Stimulated activated CD8-positive, alpha-beta memory T cell treated with anti-CD3 and anti-CD28 coated beads, Interleukin-12 subunit alpha, Interleukin-12 subunit beta, amount 100 ng/mL, for 1 hour (primary cell): ENCODE results near the gene RPL14.
"Not testable (repeated sequence)": the region's sequence is repeated elsewhere in the genome, so short reads cannot be mapped to it uniquely, and the experiment has no call there.

ENCODE experiments used
- DNase-seq: peaks from one replicate; pipeline ENCODE4 v3.0.0-alpha.2; 2020; ENCODE audit warnings: low read depth

Gene RPL14

DNA sequence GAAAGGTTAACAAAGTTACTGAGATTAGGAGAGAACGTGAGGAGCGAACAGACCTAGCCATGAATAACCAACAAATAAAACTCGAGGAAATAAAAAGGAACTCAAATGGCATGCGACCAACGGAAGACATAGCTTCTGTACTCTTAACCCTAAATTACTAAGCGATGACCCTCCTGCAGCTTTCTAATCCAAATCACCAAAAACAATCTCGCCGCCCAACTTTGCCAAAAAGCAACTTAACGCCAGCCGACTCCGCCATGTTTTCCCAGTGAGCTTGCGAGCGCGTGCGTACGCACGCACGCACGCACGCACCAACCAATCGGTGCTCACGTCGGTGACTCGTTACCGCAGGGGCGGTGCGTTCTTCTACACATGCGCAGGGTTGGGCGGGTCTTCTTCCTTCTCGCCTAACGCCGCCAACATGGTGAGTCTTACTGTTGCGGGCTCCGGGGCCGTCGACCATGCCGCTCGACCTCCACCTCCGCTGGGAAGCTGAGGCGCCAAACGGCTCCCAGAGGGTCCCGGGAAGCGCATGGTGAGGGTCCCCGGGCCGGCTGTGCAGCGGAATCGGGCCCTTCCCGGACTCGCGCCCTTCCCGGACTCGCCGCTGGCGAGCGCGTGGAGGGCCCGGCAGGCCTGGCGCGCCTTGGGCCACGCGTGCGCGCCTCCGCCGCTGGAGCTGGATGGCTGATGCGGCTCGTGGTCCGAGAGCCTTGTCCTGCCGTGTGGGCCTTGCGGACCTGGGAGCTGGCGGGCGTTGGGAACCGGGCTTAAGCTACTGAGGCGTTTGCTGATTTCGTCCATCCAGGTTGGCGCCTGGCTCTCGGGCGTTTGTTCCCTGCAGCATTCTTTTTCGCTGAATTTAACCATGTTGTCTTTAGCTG lies at the start of gene RPL14:
Gene RPL14 (plus strand): TSS at position 400 of the 884 bp plus-strand sequence. CDS start 133 bp downstream, at position 533.
- peak; percentile 95 for DNase-seq

DNA sequence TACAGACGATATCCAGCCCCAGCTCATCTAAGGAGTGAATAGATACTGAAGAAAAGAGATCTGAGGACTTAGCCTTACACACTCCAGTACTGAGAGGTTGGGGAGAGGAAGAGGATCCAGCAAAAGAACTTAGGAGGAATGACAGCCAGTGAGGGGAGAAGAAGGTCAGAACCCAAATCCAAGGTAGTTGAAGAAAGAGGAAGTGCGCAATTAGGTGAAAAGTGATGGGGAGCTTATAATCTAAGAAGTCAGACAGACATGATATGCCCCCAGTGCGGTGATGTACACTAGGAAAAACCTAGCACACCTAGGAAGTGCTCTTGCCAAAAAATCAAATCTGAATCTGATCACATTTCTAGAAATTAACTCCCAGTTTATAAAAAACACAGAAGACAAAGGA lies 49.5 kb upstream of the RPL14 start:
- no peak for DNase-seq

DNA sequence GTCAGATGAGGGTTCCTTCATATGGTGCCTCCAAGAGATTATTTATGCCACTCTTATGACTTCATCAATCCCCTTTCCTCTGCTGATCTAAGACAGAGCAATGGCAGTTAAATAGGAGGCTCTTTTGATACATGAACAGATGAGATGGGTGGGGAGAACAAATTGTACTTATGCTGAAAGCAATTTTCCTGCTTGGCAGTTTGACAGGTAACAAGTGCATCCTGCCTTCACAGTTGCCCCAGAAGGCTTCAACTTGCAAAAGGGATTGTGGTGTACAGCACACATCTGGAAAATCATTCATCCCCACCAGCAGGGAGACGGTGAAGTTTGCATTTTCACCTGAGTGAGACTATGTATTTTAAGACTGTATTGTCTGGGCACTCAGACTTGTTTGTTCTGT lies 42.9 kb upstream of the RPL14 start:
- no peak for DNase-seq

DNA sequence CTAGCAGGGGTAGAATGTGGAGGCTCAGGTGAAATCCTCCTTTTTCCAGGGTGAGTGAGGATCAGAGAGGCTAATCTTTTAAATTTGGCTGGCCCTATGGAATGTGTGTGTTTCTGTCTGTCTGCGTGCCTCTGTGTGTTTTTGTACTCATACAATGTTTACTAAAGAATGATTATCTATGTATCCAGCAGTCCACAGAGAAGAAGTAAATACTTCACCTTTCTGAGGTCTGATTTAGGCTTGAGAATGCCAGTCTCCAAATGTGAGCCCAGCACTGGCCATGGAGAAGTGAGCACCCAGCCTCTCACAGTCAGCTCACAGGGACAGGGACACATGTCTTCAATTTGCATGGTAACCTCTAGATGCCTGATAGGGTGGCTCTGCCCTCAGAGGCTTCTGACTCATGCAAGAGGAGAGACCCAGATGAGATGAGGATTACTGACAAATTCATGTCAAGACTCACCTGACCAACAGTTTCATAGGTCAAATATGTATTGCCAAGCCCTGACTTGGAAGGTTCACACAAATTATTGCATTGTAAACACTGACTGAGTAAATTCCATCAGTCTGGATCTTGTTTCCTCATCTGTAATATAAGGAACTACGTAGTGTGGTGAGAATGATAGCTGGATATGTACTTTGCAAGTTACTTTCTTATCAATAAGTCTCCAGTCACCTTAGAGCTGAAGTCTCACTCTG lies 39.1 kb upstream of the RPL14 start:
- DNase-seq, result no peak

DNA sequence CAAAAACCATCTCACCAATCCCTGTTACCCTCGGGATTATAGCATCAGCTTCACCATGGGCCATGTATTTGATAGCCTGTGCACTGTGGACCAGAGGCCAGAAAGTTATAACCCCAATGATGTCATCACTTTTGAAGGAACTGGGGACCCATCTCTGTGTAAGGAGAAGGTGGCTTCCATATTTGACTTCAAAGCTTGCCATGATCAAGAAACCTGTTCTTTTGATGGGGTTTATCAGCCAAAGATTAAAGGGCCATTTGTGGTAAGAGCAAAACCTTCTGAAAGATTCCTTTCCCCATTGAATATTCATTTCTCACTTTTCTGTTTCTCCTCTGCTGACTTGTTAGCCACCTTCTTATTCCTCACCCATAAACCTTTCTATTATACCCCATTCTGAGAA lies 34.3 kb upstream of the RPL14 start:
- no peak for DNase-seq

DNA sequence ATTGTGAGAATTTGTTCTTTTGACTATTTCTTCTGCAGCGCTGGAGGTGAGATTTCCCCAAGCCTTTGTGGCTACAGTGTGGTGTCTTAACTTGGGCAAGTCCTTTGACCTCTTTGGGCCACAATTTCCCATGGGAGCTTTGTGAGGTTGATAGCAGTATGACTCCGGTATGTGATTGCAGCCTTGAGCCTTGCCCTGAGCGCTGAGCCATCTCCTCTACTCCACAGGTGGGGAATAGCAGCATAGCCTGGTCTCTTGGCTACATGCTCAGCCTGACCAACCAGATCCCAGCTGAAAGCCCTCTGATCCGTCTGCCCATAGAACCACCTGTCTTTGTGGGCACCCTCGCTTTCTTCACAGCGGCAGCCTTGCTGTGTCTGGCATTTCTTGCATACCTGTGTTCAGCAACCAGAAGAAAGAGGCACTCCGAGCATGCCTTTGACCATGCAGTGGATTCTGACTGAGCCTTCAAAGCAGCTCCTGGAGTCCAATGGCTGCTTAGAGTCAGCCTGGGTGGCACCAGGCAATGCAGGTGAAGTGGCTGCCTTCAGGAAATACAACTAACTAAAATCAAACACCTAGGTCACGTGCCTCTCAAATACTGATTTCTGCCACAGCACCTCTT lies 30.0 kb upstream of the RPL14 start:
- no peak for DNase-seq

DNA sequence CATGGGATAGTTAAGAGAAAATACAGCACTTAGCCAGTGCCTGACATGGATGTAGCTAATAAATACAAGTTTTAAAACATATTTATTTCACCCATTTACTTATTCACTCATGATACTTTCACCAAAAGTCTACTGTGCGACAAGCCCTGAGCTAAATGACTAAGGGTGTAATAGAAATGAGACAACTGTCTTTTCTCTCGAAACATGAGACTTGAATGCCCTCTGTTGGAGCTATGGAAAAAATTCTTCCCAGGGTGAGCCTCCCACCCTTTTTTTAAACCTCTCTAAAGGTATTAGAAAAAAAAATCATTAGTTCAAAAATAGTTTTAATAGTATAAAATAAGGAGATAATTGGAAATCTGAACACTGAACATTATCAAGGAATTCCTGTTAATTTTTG lies 24.3 kb upstream of the RPL14 start:
- DNase-seq, result no peak

DNA sequence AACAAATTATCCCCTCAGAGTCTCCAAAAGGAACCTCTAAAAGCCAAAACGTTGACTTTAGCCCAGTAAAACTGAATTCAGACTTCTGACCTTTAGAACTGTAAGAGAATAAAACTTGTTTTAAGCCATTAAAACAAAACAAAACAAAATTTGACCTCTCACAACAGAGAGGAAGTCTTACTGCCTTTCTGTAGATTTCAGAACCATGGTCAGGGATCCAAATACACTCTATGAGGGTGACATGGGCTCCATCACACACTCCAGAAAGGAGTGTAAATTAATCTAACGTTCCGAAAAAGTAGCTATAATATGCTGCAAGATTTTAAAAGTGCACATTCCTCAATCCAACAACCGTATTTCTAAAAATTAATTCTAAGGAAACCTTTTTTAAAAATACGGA lies 19.2 kb upstream of the RPL14 start:
- DNase-seq, result no peak

DNA sequence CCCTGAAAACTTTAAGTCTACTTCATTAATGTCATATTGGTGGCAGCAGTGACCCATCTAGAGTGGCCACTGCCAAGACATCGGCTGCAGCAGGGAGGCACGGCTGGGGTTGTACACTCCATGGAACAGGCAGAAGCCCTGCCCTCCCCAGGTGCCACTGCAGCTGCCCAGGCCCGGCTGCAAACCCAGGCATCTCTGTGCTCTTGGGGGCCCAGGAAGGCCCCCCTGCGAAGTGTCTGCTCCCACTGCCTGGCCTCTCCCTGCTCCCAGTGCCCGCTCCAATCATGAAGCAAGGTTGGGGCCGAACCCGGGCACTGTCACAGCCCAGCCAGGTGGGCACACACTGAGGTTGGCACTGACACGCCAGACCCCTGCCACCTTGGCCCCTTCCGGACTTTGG lies 12.1 kb upstream of the RPL14 start:
- no peak for DNase-seq

DNA sequence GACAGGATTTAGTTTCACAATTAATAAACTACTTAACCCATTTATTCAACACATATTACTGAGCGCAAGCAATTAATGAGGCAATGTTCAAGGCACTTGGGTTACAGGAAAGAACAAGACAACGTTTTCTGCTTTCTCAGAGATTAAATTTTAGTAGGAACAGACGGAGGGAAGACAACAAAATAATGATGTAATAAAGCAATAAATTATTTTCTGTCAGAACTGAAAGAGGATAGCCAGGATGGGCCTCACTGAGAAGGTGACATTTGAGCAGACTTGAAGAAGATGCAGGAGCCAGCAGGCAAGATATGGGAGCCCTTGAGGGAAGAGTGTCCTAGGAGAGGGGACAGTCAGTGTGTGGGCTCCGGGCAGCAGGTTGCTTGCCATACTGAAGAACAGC lies 11.3 kb upstream of the RPL14 start:
- DNase-seq, result no peak

DNA sequence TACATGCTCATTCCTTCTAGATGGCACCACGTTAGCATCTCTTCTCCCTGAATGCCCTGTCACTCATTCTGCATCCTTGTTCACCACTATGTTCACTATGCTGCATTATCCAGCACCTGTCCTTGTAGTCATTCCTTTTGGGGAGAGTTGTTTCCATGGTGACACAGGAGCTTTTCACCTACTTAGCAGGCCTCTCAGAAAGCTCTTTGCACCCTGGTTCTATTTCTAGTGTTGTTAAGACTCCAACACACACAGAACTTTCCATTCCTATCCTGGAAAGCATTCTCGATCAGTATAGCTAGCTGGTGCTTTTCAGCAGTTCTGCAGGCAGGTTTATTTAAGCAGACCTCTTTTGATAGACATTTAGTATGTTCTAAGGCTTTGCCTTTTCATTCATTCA lies 6.7 kb upstream of the RPL14 start:
- no peak for DNase-seq

DNA sequence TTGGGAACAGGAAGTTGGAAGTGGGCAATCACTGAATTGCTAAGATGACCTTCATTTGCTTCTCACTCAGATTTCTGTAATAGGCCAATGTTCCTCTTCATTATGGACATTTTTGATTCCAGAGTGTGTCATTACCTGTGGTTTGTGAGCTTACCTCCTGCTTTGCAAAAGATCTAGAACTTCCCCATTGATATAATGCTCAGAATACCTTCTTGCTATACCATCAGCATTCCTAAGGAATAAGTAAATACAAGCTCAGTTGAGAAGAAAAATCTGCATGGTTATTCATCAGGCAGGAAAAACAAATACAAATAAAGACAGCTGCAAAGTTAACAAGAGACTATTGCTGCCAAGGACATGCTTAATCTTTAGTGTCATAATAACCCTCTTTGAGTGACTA lies 5.6 kb upstream of the RPL14 start:
- no peak for DNase-seq

DNA sequence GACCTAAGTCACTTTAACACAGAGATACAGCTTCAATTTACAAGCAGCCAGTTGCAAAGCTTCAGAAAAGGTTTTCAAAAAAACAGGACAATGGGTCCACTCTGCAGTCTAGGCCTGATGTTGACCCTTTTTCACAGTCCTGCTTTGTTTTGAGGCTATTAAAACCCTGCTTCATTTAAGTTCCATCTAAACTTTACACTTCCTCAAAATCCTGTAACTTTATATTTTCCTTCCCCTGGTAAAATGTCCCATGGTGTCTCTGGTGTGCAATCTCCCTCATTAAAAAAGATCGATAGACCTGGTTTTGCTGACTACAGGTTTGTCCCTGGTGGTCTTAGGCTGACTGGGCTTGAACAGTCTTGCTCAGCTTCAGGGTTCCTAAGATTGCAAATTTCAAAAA lies 5.1 kb upstream of the RPL14 start:
- no peak for DNase-seq

DNA sequence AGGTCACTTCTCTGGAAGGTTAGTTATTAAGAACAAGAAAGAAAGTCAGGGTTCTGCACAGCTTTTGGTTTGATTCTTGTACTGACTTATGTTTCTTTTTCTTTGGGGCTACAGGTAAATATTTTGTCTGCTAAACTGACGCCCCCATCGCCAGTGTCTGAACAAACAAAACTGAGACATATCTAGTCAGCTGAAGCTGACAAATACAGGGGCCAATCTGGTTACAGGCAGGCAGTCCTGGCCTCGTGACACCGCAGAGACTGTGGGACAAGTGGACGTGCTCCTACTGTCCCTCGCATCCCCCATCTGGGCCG lies 4.6 kb upstream of the RPL14 start:
- DNase-seq, result no peak

DNA sequence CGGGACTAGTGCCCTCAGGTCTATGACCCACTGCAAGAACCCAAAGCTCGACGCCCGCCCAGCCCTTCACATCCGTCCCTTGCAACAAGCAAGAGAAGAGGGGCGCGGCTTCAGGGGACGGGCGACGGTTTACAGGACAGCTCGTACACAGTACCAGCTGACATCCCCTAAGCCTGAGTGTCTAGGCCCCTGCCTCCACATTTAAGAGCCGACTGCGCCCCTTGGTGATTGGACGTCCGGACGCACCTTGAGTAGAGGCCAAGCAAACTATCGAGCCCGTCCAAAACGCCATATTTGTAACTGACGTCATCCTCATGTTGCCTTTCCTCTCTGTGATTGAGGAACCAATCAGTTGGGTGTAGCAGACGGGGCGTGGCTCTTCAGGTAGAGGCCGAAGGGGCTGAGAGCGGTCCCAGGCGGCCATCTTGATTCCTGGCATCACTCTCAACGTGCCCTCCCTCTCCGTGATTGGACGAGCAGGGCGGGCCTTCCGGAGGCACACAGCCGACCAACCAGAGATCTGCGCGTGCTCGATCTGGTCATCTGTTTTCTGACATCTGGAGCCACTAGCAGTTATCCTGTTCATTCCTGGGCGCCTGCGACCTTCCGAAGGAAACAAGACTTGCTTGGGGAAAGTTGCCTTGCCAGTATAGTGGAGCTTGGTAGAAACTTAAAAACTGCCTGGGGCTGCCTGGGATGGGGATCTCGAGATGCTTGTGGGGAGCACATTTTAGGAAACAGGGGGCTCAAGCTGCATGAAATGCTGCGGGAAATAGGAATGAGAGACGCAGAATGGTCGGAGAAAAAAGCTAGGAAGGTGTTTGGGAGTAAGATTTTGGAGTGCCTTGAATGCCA lies 4.0 kb upstream of the RPL14 start:
- peak; percentile 91 for DNase-seq

DNA sequence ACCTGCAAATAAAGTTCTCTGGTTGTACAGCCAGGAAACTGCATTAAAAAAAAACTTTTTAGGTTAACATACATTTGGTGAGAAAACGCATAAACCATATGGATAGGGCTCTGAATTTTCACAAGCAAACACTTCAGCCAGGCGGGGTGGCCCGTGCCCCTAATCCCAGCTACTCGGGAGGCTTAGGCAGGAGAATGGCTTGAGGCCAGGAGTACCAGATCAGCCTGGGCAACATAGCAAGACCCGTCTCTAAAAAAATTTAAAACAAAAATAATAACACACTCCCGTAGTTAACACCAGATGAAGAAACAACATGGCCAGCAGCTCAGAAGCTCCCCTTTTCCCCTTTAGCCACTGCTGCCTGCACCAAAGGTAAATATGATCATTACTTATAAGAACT lies 3.2 kb upstream of the RPL14 start:
- no peak for DNase-seq

DNA sequence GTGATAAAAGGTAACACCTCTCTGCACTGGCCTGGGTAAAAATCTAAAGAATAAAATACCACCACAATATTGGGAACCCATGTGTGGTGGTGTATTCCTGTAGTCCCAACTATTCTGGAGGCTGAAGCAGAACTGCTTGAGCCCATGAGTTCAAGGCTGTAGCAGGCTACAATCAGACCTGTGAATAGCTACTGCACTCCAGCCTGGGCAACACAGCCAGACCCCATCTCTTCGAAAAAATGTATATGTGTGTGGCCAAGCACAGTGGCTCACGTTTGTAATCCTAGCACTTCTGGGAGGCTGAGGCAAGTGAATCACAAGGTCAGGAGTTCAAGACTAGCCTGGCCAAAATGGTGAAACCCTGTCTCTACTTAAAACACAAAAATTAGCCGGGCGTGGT lies 1.8 kb upstream of the RPL14 start:
- DNase-seq, result no peak

DNA sequence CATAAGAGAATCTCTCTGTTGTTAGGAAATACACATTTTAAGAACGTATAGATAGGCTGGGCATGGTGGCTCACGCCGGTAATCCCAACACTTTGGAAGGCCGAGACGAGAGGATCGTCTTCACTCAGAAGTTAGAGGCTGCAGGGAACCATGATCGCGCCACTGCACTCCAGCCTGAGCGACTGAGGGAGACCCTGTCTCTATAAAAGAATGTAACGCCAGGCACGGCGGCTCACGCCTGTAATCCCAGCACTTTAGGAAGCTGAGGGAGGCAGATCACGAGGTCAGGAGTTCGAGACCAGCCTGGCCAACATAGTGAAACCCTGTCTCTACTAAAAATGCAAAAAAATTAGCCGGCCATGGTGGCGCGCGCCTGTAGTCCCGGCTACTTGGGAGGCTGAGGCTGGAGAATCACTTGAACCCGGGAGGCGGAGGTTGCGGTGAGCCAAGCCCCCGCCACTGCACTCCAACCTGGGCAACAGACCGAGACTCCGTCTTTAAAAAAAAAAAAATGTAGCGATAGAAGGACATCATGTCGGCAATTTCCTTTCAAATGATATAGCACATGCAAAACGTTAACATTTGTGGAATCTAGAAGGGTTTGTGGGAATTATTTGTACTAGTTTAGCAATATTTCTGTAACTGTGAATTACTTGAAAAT lies 730 bp upstream of the RPL14 start:
- no peak for DNase-seq

DNA sequence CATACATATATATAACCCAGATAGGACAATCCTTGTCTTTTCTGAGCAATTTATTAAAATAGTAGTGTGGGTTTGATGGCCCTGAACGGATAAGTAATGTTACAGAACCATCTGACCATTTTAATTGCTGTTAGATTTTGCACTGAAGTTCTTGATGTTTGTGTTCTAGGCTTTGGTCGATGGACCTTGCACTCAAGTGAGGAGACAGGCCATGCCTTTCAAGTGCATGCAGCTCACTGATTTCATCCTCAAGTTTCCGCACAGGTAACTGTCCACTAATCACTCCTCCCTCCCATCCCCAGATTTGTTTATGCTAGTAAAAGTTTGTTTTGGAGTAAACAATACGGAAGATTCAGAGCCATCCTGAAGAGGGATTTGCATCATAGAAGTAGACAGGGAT lies 1.3 kb downstream of the RPL14 start:
- DNase-seq, result no peak

DNA sequence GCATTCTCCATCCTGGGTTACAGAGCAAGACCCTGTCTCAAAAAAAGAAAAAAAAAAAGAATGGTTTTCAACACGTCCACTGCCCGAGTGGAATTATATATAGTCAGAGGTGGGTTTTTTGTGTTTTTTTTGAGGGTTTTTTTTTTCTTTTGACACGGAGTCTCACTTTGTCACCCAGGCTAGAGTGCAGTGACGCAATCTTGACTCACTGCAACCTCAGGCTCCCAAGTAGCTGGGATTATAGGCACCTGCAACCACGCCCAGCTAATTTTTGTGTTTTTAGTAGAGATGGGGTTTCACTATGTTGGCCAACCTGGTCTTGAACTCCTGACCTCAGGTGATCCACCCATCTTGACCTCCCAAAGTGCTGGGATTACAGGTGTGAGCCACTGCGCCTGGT lies 3.3 kb downstream of the RPL14 start:
- DNase-seq, result not testable (repeated sequence)

DNA sequence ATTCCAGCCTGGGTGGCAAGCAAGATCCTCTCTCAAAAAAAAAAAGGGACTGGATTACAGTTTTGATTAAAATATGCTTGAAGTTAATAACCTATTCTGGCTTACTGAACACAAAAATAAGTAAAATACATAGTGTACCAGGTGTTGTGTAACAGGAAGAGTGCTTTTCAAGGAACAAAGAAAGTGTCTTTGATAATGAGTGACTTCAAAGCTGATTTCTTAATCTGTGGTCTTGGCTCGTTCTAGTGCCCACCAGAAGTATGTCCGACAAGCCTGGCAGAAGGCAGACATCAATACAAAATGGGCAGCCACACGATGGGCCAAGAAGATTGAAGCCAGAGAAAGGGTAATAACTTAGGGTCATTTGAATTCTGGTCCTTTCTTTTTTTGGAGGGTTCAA lies 4.0 kb downstream of the RPL14 start:
- no peak for DNase-seq

DNA sequence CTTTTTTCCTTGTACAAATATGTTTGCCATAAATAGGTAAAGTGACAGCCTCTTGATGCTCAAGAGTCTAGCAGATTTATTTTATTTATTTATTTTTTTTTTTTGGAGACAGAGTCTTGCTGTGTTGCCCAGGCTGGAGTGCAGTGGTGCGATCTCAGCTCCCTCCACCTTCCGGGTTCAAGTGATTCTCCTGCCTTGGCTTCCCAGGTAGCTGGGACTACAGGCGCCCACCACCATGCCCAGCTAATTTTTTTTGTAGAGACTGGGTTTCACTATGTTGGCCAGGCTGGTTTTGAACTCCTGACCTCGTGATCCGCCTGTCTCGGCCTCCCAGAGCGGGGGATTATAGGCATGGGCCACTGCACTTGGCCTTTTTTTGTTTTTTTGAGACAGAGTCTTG lies 5.7 kb downstream of the RPL14 start:
- not testable (repeated sequence) for DNase-seq
